GM12878 (cell line): Measurements from ENCODE around the gene FOXP1. TPM values are rescaled to one million over a fixed set of nuclear protein-coding genes. Genes with fewer than 3 reads are reported as not detected.

Source experiments
- ATAC-seq: fragments of 200-7000 bp; cut with Tn5 transposase; 3 replicates; pipeline ENCODE4 v1.9.1; 2020; ENCODE audit warnings: mild to moderate bottlenecking, moderate library complexity
- BruUV-seq: library from RNA; stranded (reverse); fragments of 400-500 nt; replicated peaks from 2 replicates; lab custom pipeline; 2021; lab: Mats Ljungman, UMichigan
- CTCF ChIA-PET: fragments of 300-600 bp; sonication (Branson Sonifier 250); formaldehyde crosslinking; extraction: SDS; loops from one replicate; lab custom pipeline; 2021; ENCODE audit warnings: inconsistent platforms; lab: Yijun Ruan, JAX
- POLR2A ChIA-PET: fragments of 350-600 bp; formaldehyde crosslinking; extraction: SDS; loops from one replicate; lab custom pipeline; 2021; ENCODE audit warnings: inconsistent platforms; lab: Charles Lee
- RAD21 ChIA-PET: fragments of 300-600 bp; sonication (Branson Sonifier 250); formaldehyde crosslinking; loops from one replicate; lab custom pipeline; 2023; ENCODE audit warnings: antibody characterized with exemption; ENCODE audit not compliant: unreplicated experiment; lab: Charles Lee
- SMC1A ChIA-PET: fragments of 300-600 bp; sonication (Branson Sonifier 250); formaldehyde crosslinking; loops from one replicate; lab custom pipeline; 2023; ENCODE audit not compliant: unreplicated experiment, uncharacterized antibody; lab: Charles Lee
- DNase-seq: peaks from one replicate; pipeline ENCODE4 v3.0.0-alpha.2; 2011; ENCODE audit warnings: low read depth, low spot score
- FAIRE-seq: peaks from 3 replicates; lab custom pipeline; 2011; peaks lifted over from hg19 to GRCh38; lab: Jason Lieb, UNC
- H2AFZ ChIP-seq: 2 replicates; pipeline ENCODE4 v1.6.0; 2011; ENCODE audit warnings: low read depth, low read length, control low read depth; ENCODE audit not compliant: control insufficient read depth
- H3K27ac ChIP-seq: 2 replicates; pipeline ENCODE4 v1.5.1; 2011; ENCODE audit warnings: control low read depth; ENCODE audit not compliant: control insufficient read depth, insufficient read depth
- H3K27me3 ChIP-seq, 2 experiments: replicated peaks in 1 of 2; 2 replicates each; pipeline versions ENCODE4 v1.6.0 to v1.6.1; 2011; ENCODE audit warnings: low read length in 1 of 2; ENCODE audit not compliant: control insufficient read depth in 2 of 2, insufficient read depth in 2 of 2
- H3K36me3 ChIP-seq, 2 experiments: 2 replicates each; pipeline ENCODE4 v1.5.1; 2011; ENCODE audit warnings: low read length in 1 of 2; ENCODE audit not compliant: control insufficient read depth in 2 of 2, insufficient read depth in 2 of 2
- H3K4me1 ChIP-seq: 2 replicates; pipeline ENCODE4 v1.6.1; 2011; ENCODE audit warnings: mild to moderate bottlenecking, low read length, moderate library complexity, mixed read lengths; ENCODE audit not compliant: control insufficient read depth, insufficient read depth
- H3K4me2 ChIP-seq: 2 replicates; pipeline ENCODE4 v1.6.0; 2011; ENCODE audit warnings: control low read depth; ENCODE audit not compliant: control insufficient read depth, insufficient read depth
- H3K4me3 ChIP-seq: fragments of 200-600 bp; sonication (generic); 2 replicates; pipeline ENCODE4 v1.5.1; 2016
- H3K79me2 ChIP-seq: 2 replicates; pipeline ENCODE4 v1.6.0; 2011; ENCODE audit warnings: low read length; ENCODE audit not compliant: control insufficient read depth, insufficient read depth
- H3K9ac ChIP-seq: 2 replicates; pipeline ENCODE4 v1.8.0; 2011; ENCODE audit warnings: low read length, control low read depth, mixed read lengths; ENCODE audit not compliant: control insufficient read depth, insufficient read depth
- H3K9me3 ChIP-seq: replicated peaks from 3 replicates; pipeline ENCODE4 v1.5.1; 2011; ENCODE audit warnings: mild to moderate bottlenecking, low read length; ENCODE audit not compliant: control insufficient read depth, insufficient read depth
- H4K20me1 ChIP-seq: 2 replicates; pipeline ENCODE4 v1.6.0; 2011; ENCODE audit not compliant: control insufficient read depth, insufficient read depth
- BRCA1 ChIP-seq: IDR thresholded peaks from 2 replicates; pipeline ENCODE4 v1.6.1; 2011; ENCODE audit warnings: low read depth, low read length, improper control_type of control experiment
- CHD1 ChIP-seq: IDR thresholded peaks from 2 replicates; pipeline ENCODE4 v1.6.1; 2012; ENCODE audit warnings: low read depth, low read length, improper control_type of control experiment
- EGR1 ChIP-seq, 2 experiments: IDR thresholded peaks; 1 replicate in 1 of 2; 2 replicates in 1 of 2; pipeline ENCODE4 v1.6.1; 2011 to 2012; ENCODE audit warnings: low read depth in 2 of 2, low read length in 2 of 2, borderline replicate concordance in 1 of 2, mild to moderate bottlenecking in 1 of 2, moderate library complexity in 1 of 2
- FOXK2 ChIP-seq: fragments of 450-650 bp; IDR thresholded peaks from 2 replicates; pipeline ENCODE4 v1.6.1; 2017; ENCODE audit warnings: mild to moderate bottlenecking, moderate library complexity
- JUND ChIP-seq: IDR thresholded peaks from 2 replicates; pipeline ENCODE4 v1.6.1; 2012; ENCODE audit warnings: low read depth, mild to moderate bottlenecking, low read length, improper control_type of control experiment, moderate library complexity
- MEF2B ChIP-seq: fragments of 450-650 bp; IDR thresholded peaks from 2 replicates; pipeline ENCODE4 v1.6.1; 2018; ENCODE audit warnings: mild to moderate bottlenecking, moderate library complexity; ENCODE audit not compliant: partially characterized antibody, poor library complexity, severe bottlenecking
- NFIC ChIP-seq: IDR thresholded peaks from 2 replicates; pipeline ENCODE4 v1.6.1; 2012; ENCODE audit warnings: low read depth, mild to moderate bottlenecking, inconsistent platforms, low read length, moderate library complexity
- SIN3A ChIP-seq: IDR thresholded peaks from 2 replicates; pipeline ENCODE4 v1.6.1; 2012; ENCODE audit warnings: low read depth, low read length, improper control_type of control experiment
- ZNF217 ChIP-seq: fragments of 450-650 bp; IDR thresholded peaks from 2 replicates; pipeline ENCODE4 v1.6.1; 2017; ENCODE audit warnings: antibody characterized with exemption, mild to moderate bottlenecking
- ZNF274 ChIP-seq: IDR thresholded peaks from one replicate; pipeline ENCODE4 v1.8.0; 2011; ENCODE audit not compliant: insufficient read length, insufficient read depth
- WGBS: methylation state at CpG from one replicate; pipeline ENCODE4 v1.1.6; 2016; ENCODE audit warnings: low lambda C conversion rate; ENCODE audit not compliant: insufficient replicate concordance, insufficient coverage; ENCODE audit errors: missing lambda C conversion rate; 5-methylcytosine and 5-hydroxymethylcytosine counted together
- in situ Hi-C: fragments of 300-500 bp; cut with MboI; formaldehyde crosslinking; loops from 9 replicates; pipeline ENCODE4 v1.14.3; 2018; ENCODE audit warnings: mixed read lengths
- intact Hi-C: fragments of 100-400 bp; cut with micrococcal nuclease; formaldehyde crosslinking; loops from one replicate; pipeline ENCODE4 v1.14.2; 2022; ENCODE audit not compliant: unreplicated experiment
- polyA plus RNA-seq, 11 experiments: library from polyadenylated mRNA; depleted of rRNA in 4 of 11; unstranded in 6 of 11; stranded (reverse) in 5 of 11; fragments of >200 nt; fragmentation: Nextera tagmentation in 4 of 11; fragmentation: Illumina TruSeq in 1 of 11; extraction: Ambion mirVana in 4 of 11; extraction: Trizol in 1 of 11; gene quantifications; 1 replicate in 1 of 11; 2 replicates in 10 of 11; pipeline versions ENCODE4 v1.2.1 to v1.2.3, GENCODE V29; 2011 to 2016; ENCODE audit warnings: inconsistent platforms in 2 of 11, missing spikeins in 2 of 11, low read depth in 1 of 11
- total RNA-seq, 4 experiments: library from RNA; depleted of rRNA in 3 of 4; stranded (reverse); fragments of >200 nt in 3 of 4; fragmentation: Illumina TruSeq in 1 of 4; extraction: Trizol in 1 of 4; gene quantifications; 2 replicates each; pipeline versions ENCODE4 v1.2.1 to v1.2.3, GENCODE V29; 2013 to 2021
- TF ChIP-seq, protein P1 (sequence below): fragments of 450-650 bp; IDR thresholded peaks from 2 replicates; pipeline ENCODE4 v1.6.1; 2016; ENCODE audit warnings: mild to moderate bottlenecking, moderate library complexity, borderline replicate concordance

The FOXP1 gene
- total and polyA plus RNA-seq, 10 of the 15 experiments (the other 5 are each of a cell fraction or from before 2014, with no cell fraction given) = 0.05 to 1.6 (median 0.20) TPM; not detected in 1

DNA sequence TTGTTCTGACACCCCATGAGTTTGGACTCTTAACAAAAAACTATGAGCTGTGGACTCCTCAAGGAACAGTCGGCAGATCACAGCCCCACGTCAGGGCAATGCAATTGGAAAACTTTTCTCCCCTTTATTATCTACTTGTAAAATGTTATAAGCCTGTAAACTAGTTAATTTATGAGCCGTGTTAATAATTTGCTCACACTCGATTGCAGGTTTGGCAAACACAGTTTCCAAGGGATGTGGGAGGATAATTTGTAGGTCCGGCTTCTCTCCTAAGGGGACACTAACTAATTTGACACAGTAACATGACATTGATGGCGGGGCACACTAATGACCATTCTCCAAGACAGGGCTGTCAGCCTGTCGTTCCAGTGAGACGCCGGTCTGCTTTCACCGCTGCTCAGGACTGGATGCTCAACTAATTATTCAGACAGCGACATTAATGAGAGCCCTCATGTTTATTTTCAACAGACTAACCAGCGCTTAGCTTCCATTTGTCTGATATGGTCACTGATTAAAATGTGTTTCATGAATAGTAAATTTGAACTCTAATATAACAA is 222.1 kb downstream of the FOXP1 start:
- H3K36me3 ChIP-seq = no peaks in the 10 kb centered on the region
- in situ Hi-C loops = no loop called here
- H2AFZ ChIP-seq = no peak overlapping the region
- H3K9me3 ChIP-seq = no peaks in the 10 kb centered on the region
- H3K27ac ChIP-seq = no peak overlapping the region
- no peak overlapping the region for H3K4me2 ChIP-seq
- peaks cover 3% of the 10 kb centered on the region; the same call in 1 of the 2 replicates for H3K4me1 ChIP-seq
- ChIA-PET SMC1A (interaction anchor here (1.8 kb wide), 1 partner anchor 10 kb away, joined by 4 read pairs; no protein-coding TSS in a partner anchor), POLR2A (no interaction called here), CTCF (interaction anchor here (1.8 kb wide), 1 partner anchor 11 kb away, joined by 3 read pairs; no protein-coding TSS in a partner anchor), RAD21 (interaction anchor here (0.7 kb wide), 1 partner anchor 1418 kb away, joined by 4 read pairs; no protein-coding TSS in a partner anchor)
- H3K4me3 ChIP-seq = no peak overlapping the region
- peak; percentile 54 for FAIRE-seq
- 80% methylated on average over 12 of the region's 12 CpGs for WGBS
- H3K9ac ChIP-seq = no peak overlapping the region
- no peak for DNase-seq
- TF ChIP-seq BRCA1 (no peak), NFIC (no peak), CHD1 (no peak), SIN3A (no peak), EGR1 (IDR thresholded peaks at IDR 0.05; ENCODE audit: borderline replicate concordance in 1 of 2, low read depth in 2 of 2, low read length in 2 of 2) (no peak), FOXK2 (no peak), ZNF217 (no peak), ZNF274 (no peak), MEF2B (no peak), JUND (no peak)
- TF ChIP-seq, protein P1, sequence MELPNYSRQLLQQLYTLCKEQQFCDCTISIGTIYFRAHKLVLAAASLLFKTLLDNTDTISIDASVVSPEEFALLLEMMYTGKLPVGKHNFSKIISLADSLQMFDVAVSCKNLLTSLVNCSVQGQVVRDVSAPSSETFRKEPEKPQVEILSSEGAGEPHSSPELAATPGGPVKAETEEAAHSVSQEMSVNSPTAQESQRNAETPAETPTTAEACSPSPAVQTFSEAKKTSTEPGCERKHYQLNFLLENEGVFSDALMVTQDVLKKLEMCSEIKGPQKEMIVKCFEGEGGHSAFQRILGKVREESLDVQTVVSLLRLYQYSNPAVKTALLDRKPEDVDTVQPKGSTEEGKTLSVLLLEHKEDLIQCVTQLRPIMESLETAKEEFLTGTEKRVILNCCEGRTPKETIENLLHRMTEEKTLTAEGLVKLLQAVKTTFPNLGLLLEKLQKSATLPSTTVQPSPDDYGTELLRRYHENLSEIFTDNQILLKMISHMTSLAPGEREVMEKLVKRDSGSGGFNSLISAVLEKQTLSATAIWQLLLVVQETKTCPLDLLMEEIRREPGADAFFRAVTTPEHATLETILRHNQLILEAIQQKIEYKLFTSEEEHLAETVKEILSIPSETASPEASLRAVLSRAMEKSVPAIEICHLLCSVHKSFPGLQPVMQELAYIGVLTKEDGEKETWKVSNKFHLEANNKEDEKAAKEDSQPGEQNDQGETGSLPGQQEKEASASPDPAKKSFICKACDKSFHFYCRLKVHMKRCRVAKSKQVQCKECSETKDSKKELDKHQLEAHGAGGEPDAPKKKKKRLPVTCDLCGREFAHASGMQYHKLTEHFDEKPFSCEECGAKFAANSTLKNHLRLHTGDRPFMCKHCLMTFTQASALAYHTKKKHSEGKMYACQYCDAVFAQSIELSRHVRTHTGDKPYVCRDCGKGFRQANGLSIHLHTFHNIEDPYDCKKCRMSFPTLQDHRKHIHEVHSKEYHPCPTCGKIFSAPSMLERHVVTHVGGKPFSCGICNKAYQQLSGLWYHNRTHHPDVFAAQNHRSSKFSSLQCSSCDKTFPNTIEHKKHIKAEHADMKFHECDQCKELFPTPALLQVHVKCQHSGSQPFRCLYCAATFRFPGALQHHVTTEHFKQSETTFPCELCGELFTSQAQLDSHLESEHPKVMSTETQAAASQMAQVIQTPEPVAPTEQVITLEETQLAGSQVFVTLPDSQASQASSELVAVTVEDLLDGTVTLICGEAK = no peak
- intact Hi-C loops = no loop called here
- no peak for ATAC-seq
- H4K20me1 ChIP-seq = no peaks in the 10 kb centered on the region
- H3K27me3 ChIP-seq = no peaks in the 10 kb centered on the region; a peak in 1 of 4 replicates
- no TSS peak for BruUV-seq
- H3K79me2 ChIP-seq = no peaks in the 10 kb centered on the region
